ENCODE data around the gene CLDN14.
A peak's percentile ranks its signal among the peaks of the same experiment; 100 is the strongest.

DNA sequence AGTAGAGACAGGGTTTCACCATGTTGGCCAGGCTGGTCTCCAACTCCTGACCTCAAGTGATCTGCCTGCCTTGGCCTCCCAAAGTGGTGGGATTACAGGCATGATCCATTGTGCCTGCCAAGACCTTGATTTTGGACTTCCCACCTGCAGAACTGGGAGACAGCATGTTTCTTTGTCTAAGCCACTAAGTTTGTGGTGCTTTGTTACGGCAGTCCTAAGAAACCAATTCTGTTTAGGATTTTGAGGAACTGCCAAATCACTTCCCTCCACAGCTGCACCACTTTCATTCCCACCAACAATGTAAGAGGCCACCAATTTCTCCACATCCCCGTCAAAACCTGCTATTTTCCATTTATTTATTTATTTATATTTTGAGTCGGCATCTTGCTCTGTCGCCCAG lies 48.7 kb downstream of the CLDN14 start:
- TF ChIP-seq POLR2A (IDR thresholded peaks at IDR 0.05; ENCODE audit: low read depth, low read length): no peak
- TF ChIP-seq SPI1 (IDR thresholded peaks at IDR 0.05; ENCODE audit: low read depth, low read length): peak; percentile 35; the same call in 1 of the 2 replicates
- no peak for TF ChIP-seq POLR2AphosphoS5 (IDR thresholded peaks at IDR 0.05; ENCODE audit: low read depth, low read length)
- no peak for TF ChIP-seq PAX5 (IDR thresholded peaks at IDR 0.05; ENCODE audit: insufficient read depth, low read length, severe bottlenecking)
- TF ChIP-seq POU2F2 (IDR thresholded peaks at IDR 0.05; ENCODE audit: low read depth, low read length): no peak
